GM04503 (cell line): ENCODE data around the gene GOLGA8Q.
"Not testable (repeated sequence)": the region's sequence is repeated elsewhere in the genome, so short reads cannot be mapped to it uniquely, and the experiment has no call there.

Experiments
- DNase-seq: peaks from one replicate; pipeline ENCODE4 v3.0.0-alpha.2; 2012; ENCODE audit warnings: low read depth

The GOLGA8Q gene

GRCh38 chr15:30551750-30552149 is at the start of gene GOLGA8Q:
Gene GOLGA8Q, plus strand, starts transcription at chr15:30552050. Its CDS starts 28 bp downstream, at chr15:30552078.
- not testable (repeated sequence) for DNase-seq

- DNase-seq: not testable (repeated sequence)
These were observed 48.7 kb upstream of the GOLGA8Q start for GRCh38 chr15:30502904-30503781.

DNA sequence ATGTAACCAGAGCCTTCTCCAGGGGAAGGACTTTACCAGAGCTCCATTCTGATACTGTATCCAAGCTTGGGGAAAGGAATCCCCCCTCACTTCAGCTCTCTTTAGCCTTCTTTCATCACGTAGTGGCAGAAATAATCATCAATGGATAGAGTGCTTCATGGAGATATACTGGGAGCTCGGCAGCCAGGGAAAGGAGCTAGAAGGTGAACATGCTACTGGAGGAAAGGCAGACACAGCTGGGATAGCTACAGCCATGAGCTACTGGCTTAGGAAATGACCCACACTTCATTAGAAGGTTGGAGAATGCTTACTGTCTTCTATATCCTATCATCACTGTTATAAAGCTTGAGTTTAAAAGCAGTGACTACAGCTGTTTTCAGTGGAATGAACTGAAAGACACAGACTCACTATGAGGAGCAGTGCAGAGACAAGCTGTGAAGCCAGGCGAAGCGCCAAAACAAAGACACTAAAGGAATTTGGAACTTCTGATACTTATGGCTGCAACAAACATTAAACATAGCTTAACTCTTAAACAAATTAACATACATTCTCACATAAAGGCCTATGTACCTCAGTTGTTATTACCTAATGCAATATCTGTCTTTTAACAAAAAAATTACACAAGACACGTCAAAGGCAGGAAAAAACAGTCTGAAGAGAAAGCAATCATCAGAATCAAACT is 47.5 kb upstream of the GOLGA8Q start:
- DNase-seq: not testable (repeated sequence)

DNA sequence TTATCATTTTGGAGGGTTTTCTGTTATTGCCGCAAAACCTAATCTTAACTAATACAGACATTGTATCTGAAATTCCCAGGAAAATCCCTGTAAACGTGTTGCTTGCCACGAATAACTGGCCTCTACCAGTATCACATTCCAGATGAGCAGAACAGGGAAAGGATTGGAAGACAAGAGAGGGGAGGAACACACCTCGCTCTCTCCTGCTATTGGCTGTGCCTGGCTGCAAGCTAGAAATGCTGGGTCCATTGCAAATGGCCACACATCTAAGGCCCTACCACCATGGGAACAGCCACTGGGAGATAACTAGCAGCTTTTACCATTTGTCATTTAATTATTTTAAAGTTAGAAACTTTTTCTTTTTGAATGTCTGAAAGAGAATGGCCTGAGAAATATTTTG is 37.3 kb upstream of the GOLGA8Q start:
- not testable (repeated sequence) for DNase-seq

DNA sequence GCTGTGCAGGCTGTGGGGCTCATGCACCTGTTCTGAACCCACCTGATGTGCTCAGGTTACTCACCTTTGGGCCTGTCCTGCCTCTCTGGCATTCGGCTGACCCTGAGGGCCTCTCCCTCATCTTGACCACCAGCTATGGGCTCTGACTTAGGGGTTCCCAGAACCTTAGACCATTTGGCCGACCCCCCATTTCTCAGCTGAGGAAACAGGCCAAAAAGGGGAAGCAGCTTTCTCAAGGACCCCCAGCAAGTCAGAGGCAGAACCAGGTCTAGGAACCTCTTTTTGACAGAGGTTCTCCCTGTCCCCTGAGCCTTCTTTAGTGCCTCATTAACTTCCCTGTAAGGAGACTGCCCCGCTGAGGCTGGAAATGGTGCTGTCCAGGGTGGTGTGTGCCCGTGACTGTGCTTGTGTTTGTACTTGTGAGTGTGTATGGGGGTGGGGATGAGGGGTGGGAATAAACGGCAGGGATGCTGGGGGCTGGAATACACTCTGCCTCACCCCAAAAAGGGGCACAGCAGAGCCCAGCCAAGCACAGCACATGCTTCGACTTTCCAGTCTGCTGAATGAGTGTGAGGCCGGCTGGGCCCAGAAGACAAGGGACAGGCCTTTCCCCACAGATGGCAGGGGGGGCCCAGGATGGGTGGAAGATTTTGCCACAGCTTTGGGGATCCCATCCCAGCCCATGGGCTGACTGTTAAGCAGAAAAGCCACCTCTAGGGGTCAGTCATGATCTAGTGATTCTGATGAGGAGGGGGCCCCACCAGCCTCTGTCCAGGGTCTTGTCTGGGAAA is 28.2 kb upstream of the GOLGA8Q start:
- not testable (repeated sequence) for DNase-seq

DNA sequence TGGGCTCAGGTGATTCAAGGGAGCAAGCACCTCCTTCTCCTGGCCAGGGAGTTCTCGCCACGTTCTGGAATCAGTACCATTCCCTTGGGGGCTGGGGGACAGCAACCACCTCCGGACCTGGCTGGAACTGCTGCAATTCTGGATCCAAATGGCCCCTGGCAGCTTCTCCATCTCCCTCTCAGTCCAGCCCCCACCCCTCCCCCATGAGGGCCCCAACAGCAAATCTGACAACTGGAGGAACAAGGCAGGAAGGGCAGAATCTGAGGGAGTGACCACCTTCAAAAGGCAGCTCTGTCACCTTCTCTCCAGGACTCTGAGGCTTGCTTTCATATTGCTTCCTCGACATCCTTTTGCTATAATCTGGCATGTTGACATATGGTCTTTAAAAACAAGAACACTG is 25.9 kb upstream of the GOLGA8Q start:
- not testable (repeated sequence) for DNase-seq

DNA sequence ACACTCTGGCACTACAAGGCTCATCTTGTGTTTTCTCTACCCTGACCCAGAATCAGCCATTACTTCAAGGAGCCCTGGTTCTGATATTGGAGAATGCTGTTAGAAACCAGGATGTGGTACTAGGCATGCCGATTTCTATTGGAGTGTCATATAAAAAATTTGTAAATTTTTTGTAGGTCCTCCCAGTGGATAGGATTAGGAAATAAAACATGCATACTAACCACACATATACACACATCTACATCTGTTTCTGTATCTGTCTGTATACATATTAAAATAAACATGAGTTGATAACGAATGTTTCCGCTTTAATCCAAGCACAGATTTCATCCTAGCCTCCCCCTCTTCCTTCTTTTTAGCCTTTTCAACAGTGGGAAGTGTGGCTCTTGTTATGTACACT is 22.8 kb upstream of the GOLGA8Q start:
- DNase-seq: not testable (repeated sequence)

- DNase-seq: not testable (repeated sequence)
These were observed 15.1 kb downstream of the GOLGA8Q start for GRCh38 chr15:30566949-30567348.

GRCh38 chr15:30573012-30573491 is 21.2 kb downstream of the GOLGA8Q start:
- DNase-seq: not testable (repeated sequence)

DNA sequence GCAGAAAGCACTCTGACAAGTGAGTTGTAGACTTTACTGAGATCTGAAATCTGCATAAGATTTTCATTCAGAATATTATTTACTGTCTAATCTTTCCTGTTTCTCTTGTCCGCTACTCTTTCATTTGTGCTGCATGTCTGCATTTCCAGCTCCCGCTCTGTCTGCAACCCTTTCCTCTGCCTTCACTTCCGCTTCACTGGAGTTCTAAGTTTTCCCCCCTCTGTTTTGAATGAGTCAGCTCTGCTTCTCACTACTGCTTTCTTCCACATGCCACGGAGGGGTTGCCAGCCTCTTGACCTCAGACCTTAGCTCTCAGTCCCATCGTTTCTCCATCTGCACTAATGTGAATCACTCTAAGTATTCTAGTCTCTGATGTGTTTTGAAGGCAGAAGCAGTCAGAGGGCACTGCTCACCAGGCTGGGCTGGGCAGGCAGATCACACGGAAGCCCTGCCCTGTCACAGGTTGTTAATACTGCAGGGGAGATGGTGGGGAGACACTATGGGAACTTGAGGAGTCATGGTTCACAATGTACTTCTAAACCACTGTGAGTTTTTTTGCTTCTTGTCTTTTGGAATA is 27.6 kb downstream of the GOLGA8Q start:
- DNase-seq: not testable (repeated sequence)

GRCh38 chr15:30580716-30581115 is 28.9 kb downstream of the GOLGA8Q start:
- DNase-seq: not testable (repeated sequence)

- not testable (repeated sequence) for DNase-seq
These were observed 47.1 kb downstream of the GOLGA8Q start for GRCh38 chr15:30598953-30599352.

- not testable (repeated sequence) for DNase-seq
These were observed 51.9 kb downstream of the GOLGA8Q start, which contains the start of gene GOLGA8H for GRCh38 chr15:30603796-30604195. Gene GOLGA8H, plus strand, starts transcription at chr15:30604028. Its CDS starts 98 bp downstream, at chr15:30604126.
